PFSK-1 (cell line): Measurements from ENCODE around the gene CTDSPL.

ENCODE experiments used
- FOXP2 ChIP-seq: optimal IDR thresholded peaks from 2 replicates; pipeline ENCODE3; 2011; ENCODE audit warnings: borderline replicate concordance, control low read depth, inconsistent platforms; ENCODE audit not compliant: insufficient read depth; ENCODE audit errors: extremely low read length, extremely low read depth
- POLR2AphosphoS5 ChIP-seq: IDR thresholded peaks from 2 replicates; pipeline ENCODE4 v1.6.1; 2012; ENCODE audit warnings: low read depth, mild to moderate bottlenecking, control low read depth, low read length, moderate library complexity
- SIN3A ChIP-seq: IDR thresholded peaks from 2 replicates; pipeline ENCODE4 v1.6.1; 2012; ENCODE audit warnings: mild to moderate bottlenecking, low read length, moderate library complexity, borderline replicate concordance; ENCODE audit not compliant: insufficient read depth
- TAF1 ChIP-seq: IDR thresholded peaks from 2 replicates; pipeline ENCODE4 v1.6.1; 2012; ENCODE audit warnings: low read length, control low read depth, borderline replicate concordance; ENCODE audit not compliant: insufficient read depth

- no peak for TF ChIP-seq FOXP2
- no peak for TF ChIP-seq SIN3A
- no peak for TF ChIP-seq POLR2AphosphoS5
- no peak for TF ChIP-seq TAF1
Observed at GRCh38 chr3:37934631-37935289, 73.1 kb downstream of the CTDSPL start.
